GM04503 (cell line): ENCODE results near the gene IFT122.

Source experiments
- DNase-seq: peaks from one replicate; pipeline ENCODE4 v3.0.0-alpha.2; 2012; ENCODE audit warnings: low read depth

The IFT122 gene

DNA sequence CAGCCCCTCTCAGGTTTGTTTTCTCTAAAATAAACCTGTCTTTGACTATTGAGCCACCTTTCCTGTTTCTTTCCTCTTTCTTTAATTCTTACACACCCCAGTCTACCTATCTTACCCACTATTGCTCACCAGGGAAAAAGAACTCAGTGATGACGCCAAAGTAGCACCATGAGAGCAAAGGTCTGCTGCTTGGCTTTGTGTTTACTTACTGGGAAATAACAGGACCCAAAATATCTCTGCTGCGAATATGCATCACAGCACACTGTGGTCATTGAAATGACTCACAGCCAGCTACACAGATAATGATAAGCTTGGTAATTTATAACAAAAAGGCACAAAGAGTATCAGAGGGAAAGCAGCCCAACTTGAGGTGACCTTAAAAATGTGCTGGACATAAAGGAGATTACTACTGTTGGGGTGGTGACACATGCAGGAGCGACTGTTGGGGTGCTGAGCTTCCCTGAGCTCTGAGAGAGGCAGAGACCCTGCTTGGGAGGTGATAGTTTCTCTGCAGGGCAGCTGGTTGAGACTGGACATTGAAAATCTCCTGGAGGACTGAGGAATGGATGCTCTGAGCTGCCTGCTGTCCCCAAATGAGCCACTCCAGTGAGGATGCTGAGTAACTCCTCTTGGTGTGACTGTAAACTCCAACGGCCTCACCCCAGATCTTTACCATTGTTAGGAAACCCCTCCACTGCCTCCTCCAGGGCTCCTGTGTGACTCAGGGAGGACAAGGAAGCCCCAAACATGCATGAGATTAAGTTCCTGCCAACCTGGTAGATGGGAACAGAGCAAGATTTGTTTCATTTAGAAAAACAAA, 26.1 kb upstream of the IFT122 start:
- DNase-seq, result peak; percentile 39

DNA sequence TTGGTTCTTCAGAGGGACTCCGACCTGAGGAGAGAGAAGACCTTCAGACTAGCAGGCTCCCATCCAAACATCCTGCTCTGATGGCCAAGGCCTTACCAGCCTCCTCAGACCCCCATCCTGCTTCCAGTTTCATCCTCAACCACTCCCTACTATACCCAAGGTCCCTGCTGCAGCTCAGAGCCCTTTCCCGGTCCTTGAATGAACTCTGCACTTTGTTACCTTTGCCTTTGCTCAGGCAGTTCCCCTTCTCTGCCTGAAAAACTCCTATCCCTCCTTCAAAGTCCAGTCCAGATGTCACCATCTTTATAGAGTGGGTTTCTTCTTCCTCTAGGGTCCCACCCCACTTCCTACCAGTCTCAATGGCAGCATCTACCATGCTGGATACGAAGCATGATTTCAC, 24.6 kb upstream of the IFT122 start:
- DNase-seq, result no peak

DNA sequence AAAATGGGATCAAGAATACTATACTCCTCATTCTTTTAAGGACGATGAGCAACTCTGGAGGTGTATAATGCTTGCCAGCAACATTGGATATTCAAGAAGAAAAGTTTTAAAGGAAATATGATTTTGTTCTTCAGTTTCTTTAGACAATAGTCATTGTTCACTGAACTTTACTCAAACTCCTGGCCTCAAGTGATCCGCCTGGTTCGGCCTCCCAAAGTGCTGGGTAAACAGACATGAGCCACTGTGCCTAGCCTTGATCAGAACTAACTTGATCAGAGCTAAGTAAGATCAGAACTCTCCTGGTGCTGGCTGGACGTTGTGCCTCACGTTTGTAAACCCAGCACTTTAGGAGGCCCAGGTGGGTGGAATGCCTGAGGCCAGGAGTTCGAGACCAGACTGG, 24.2 kb upstream of the IFT122 start:
- no peak for DNase-seq

GRCh38 chr3:129416415-129416814, 23.6 kb upstream of the IFT122 start:
- DNase-seq, result no peak

- DNase-seq, result no peak
Observed at GRCh38 chr3:129417326-129417725, 22.7 kb upstream of the IFT122 start.

GRCh38 chr3:129418041-129418973, 21.7 kb upstream of the IFT122 start:
- DNase-seq, result no peak

GRCh38 chr3:129419476-129419875, 20.5 kb upstream of the IFT122 start:
- no peak for DNase-seq

GRCh38 chr3:129421236-129421883, 18.7 kb upstream of the IFT122 start:
- DNase-seq, result no peak

DNA sequence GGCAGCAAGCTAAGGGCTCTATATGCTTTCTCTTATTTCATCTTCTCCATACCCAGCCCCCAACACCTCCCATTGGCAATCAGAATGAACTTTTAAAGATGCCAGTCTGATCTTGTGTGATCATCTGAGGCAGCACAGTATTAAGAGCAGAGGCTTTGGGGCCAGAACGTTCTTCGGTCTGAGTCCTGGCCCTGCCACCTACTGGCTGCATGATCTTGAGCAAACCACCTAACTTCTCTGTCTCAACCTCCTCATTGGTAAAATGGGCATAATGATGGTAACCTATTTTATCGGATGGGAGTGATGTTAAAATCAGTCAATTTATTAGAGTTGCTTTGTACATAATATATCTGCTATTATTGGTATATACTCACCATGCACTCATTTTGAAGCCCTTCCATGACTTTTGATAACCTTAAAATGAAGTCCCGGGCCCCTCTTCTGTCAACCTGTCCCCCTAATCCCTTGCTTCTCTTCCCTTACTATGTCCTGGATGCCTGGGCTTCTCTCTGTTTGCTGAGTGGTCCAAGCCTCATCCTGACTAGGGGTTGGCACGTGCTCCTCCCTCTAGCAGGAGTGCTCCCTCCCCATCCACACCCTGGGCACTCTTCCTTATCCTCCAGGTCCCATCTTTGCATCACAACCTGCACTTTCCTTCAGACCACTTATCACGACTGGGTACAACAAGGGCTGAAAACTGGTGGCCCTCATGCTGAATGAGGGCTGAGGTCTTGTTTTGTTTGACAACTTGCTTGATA, 17.9 kb upstream of the IFT122 start:
- no peak for DNase-seq

GRCh38 chr3:129422897-129423296, 17.1 kb upstream of the IFT122 start:
- no peak for DNase-seq

DNA sequence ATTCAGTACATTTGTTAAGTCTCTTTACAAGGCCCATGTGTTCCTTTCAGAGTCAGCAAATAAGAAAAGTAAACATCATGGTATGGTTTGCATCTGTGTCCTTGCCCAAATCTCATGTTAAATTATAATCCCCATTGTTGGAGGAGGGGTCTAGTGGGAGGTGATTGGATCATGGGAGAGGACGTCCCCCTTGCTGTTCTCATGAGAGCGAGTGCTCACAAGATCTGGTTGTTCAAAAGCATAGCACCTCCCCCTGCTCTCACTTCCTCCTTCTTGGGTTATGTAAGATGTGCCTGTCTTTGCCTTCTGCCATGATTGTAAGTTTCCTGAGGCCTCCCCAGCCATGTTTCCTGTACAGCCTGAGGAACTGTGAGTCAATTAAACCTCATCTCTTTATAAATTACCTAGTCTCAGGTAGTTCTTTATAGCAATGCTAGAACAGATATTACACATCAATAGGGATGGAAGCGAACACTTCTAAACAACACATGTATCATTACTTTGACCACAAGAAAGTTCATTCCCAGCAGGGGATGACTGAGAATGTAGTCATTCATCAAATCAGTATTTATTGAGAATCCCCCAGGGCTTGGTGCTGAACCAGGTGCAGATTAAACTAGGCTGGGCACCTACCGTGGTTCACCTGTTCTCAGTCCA, 15.7 kb upstream of the IFT122 start:
- no peak for DNase-seq

GRCh38 chr3:129425213-129425612, 14.8 kb upstream of the IFT122 start:
- no peak for DNase-seq

GRCh38 chr3:129425619-129426018, 14.4 kb upstream of the IFT122 start:
- no peak for DNase-seq

DNA sequence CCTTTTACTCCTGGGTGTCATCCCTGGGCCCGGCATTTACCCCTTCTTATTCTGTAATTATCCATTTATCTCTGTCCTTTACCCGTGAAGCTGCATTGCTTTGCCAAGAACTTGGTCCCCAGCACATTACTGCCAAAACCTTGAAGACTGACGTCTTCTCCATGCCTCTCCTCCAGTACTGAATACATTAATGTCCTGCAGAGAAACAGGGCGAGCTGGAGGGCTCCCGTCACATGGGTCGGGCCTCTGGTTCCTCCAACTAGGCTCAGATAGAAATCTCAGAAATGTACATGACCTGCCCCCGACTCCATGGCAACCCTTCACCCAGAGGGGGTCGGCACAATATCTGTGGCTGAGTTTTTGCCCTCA, 12.0 kb upstream of the IFT122 start:
- no peak for DNase-seq

DNA sequence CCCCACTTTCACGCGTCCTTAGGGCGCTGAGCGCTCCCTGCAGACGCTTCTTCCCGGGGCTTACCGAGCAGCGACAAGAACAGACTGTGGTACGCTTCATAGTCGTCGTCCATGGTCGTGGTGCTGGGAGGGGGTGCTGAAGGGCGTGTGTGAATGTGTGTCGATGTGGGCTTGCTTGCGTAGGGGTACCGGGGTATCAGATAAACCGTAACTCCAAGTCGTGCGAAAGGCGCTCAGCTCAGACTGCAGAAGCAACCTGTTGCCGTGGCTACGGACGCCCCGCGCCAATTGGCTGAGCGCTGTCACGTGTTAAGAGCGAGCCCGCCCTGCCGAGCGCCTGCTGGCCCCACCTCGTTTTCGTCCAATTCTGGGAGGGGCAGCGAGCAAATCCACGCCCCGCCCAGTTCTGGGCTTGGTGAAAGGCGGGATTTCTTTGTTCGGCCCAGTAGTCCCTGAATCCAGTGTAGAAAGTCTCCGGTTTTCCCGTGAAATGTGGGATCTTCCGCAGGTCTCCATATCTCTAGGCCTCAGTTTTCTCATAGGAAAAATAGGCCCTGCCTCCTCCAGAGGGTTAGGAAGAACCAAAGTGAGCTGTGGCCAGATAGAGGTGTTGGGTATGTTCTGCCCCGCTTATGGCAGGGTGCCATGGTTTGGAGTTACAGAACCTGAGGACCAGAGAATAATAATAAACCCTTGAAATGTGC, 11.5 kb upstream of the IFT122 start, which contains the start of gene EFCAB12:
Gene EFCAB12 (minus strand): TSS at position 261 of the 704 bp plus-strand sequence. CDS start 148 bp downstream, at position 113.
- DNase-seq, result no peak

DNA sequence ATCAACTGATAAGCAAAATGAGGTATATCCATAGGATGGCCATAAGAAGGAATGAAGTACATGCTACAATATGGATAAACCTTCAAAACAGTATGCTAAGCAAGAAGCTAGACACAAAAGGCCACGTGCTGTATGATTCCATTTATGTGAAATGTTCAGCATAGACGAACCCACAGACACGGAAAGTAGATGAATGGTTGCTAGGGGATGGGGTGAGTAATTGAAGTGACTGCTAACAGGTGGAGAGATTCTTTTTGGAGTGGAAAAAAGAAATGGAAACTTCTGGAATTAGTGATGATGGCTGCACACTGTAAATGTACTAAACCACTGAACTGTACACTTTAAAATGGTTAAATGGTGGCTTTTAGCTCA, 11.0 kb upstream of the IFT122 start:
- no peak for DNase-seq

DNA sequence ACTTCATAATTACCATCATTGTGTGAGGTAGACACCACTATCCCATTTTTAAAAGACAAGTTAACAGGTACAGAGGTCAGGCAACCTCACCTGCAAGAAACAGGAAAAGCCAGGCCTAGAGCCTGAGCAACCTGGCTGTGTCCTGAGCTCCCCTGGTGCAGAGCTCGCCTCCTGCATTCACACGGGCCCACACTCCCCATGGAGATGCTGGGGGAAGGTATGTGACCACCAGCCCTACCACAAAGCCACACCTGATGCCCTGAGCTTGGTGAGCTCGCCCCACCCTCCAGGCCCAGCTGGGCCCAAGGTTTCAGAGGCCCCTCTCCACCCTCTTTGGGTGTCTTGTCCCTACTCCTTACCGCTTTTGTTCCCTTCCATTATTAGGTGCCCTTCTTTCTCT, 10.4 kb upstream of the IFT122 start:
- DNase-seq, result no peak

DNA sequence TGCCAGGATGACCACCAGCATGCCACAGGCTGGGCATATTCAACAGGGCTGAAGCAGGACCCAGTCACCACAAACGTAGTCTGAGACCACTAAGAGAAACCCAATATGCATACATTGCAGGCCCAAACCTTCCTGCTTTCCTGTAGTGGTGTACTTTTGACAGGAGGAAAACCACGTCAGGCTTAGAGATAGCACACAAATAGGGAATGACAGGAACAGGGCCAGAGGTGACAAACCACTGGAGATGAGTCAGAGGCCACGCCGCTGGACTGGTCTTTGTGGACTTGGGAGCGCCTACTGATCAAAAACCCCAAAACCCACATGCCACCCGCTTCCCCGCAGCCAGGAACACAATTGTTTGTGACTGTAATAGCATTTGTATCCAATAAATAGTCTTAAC, 8.0 kb upstream of the IFT122 start:
- DNase-seq, result no peak

DNA sequence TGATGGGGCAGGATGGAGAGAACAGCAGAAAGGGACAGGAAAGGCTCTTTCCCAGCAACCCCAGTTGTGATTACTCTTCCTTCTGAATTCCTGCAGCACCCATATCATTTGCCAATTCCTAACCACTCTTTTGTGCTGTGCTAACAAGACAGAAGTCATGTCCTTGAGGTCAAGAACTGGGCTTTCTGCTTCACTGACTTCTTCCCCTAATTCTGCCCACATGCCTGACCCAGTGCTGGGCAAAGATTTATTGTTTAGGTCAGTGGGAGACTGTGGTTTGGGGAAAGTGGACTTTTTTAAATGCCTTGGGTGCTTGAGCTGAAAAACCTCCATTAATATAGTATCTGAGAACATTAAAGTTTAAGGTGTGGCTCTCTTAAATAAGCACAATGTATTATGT, 7.4 kb upstream of the IFT122 start:
- DNase-seq, result no peak

DNA sequence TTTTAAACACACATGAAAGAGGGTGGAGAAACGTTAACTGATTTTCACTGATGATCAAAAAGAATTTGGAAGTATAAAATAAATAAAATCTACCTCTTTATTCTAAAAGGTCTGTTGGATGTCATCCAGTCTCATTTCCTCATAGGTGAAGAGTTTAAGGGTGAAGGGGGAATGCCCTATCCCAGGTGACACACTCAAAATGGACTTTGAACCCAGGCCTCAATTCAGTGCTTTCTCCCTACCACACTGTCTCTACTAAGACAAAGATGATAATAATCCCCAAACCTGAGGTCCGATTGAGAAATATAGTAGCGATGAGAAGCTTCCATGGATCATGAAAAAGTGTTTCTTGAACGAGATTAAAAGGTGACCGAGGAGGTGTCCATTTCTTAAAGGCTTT, 6.5 kb upstream of the IFT122 start:
- no peak for DNase-seq

DNA sequence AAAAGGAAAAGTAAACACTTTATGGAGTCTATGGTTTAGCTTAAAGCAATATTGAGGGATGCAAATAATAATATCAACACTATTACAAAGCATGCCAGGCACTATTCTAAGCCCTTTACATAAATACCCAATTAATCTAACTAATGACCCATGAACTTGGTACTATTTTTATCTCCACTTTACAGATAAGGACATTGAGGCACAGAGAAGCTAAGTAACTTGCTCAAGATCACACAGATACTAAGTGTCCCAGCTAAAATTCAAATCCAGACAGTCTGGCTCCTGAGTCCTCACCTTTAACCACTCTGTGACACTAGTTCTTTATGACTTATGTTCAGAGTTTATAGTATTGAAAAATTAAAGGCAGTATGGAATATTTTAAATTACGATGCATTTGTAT, 5.9 kb upstream of the IFT122 start:
- DNase-seq, result no peak
